ENCODE results near the gene NFKBIZ.
"Not testable (repeated sequence)": the region's sequence is repeated elsewhere in the genome, so short reads cannot be mapped to it uniquely, and the experiment has no call there.

Gene NFKBIZ

DNA sequence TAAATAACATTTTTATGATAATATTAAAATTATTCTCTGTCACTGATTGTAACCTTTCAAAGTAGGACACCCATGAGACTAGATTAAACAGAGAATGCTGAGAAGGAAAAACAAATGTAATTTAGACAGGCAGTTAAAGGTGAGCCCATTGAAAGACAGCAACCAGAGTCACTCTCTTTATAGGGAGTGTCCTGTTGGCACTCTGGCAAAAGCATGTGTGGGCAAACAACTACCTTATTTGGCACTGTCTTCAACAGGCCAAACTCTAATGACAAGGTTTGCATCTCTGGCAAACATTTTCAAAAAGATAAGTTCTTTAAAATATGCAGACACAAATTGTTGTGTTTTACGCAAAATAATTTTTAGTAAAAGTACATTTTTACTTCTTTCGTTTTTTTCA is 29.8 kb downstream of the NFKBIZ start:
- DNase-seq = no peak

DNA sequence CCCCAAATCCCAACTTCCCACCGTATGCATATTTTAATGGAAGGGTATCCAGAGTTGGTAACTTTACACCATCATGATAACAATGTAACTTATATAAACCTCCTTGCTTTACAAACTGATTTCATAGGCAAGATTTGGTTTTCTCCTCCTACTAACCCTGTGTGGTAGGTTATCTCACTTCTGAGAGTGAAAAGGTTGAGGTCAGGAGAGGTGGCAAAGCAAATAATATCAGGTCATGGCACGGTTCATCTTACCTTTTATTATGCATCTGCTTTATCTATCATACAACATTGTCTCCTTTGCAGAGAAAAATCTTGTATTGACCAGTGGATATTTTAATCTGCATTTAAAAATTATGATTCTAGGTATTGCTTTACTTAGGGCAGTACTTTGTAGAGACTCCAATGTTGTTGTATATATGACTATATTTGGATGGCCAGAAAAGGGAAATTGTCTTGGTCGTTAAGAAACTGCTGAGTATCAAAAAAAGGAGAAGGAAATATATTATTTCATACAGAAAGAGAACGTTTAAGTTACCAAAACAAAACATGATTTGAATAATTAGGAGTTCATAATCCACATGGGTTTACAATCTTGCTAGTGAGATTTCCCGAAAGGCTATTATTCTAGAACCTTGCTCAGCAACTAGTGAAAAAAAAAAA is 30.4 kb downstream of the NFKBIZ start:
- no peak for DNase-seq

DNA sequence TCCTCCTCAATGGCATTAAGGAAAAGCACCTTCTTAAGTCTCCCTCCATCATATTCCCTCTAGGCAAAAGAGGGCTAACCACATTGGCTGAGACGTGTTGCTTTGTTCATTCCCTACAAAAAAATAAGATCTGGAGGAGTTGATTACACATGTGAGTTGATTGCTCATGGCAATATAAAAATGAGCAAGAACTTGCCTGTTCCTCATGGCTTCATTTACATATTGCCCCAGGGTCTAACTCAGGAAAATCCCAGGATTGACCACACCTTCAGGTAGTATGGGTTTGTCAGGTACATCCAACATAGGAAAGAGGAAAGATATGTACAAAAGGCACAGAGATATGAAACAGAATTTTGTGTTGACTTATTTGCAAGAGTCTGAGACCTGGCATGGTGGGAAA is 35.5 kb downstream of the NFKBIZ start:
- no peak for DNase-seq

DNA sequence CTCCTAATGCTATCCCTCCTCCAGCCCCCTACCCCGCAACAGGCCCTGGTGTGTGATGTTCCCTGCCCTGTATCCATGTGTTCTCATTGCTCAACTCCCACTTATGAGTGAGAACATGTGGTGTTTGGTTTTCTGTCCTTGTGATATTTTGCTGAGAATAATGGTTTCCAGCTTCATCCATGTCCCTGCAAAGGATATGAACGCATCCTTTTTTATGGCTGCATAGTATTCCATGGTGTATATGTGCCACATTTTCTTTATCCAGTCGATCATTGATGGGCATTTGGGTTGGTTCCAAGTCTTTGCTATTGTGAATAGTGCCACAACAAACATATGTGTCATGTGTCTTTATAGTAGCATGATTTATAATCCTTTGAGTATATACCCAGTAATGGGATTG is 36.3 kb downstream of the NFKBIZ start:
- not testable (repeated sequence) for DNase-seq

- no peak for DNase-seq
Measured at GRCh38 chr3:101886626-101887025, 37.3 kb downstream of the NFKBIZ start.

DNA sequence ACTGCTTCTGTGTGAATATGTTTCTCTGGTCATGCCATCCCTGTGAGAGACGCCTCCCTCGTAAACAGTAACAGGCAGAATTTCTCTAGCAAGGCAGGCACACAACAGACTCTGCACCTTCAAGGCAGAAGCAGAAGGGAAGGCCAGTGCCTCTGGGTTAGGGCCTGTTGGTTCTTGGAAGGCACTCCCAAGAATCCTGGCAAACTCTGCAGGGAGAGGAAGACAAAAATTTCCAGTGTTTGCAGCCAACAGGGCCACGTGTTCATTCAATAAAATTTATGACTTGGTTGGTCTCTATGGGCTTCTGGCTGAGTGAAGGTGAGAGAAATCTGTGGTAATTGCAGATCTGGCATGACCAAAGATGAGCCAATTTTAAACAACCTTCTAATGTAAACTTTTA is 39.3 kb downstream of the NFKBIZ start:
- DNase-seq = no peak

DNA sequence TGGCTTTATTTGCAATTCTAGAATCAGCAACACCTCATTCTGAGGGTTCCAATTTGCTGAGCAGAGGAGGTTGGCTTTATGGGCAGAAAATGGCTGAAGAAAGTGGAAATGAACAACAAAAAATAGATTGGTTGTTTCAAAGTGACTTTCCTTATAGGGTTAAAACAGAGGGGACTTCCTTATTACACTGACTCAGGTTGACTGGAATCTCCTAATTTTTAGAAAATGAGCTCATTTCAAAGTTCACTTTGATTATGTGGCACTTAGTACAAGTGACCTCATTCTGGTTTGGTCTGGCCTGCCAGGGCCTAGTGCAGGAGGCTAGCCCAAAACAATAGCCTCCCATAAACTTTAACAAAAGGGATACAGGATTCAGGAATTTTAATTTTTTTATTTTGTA is 41.4 kb downstream of the NFKBIZ start:
- no peak for DNase-seq

DNA sequence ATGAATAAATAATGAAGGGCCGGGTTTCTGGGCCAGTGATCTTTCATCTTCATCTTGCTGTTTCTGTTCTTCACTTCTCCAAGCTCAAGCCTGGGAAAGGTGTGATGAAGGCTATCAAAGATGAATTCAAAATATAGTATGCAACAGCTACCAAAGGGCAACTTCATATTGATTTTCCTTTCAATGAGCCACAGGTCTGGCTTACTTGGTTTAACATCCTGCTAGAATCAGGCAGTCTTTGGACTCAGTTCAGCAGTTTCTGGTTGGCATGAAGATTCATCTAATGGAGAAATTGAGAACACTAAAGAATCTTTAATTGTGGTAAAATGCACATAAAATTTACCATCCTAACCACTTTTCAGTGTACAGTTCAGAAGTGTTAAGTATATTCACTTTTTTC is 43.3 kb downstream of the NFKBIZ start:
- no peak for DNase-seq

DNA sequence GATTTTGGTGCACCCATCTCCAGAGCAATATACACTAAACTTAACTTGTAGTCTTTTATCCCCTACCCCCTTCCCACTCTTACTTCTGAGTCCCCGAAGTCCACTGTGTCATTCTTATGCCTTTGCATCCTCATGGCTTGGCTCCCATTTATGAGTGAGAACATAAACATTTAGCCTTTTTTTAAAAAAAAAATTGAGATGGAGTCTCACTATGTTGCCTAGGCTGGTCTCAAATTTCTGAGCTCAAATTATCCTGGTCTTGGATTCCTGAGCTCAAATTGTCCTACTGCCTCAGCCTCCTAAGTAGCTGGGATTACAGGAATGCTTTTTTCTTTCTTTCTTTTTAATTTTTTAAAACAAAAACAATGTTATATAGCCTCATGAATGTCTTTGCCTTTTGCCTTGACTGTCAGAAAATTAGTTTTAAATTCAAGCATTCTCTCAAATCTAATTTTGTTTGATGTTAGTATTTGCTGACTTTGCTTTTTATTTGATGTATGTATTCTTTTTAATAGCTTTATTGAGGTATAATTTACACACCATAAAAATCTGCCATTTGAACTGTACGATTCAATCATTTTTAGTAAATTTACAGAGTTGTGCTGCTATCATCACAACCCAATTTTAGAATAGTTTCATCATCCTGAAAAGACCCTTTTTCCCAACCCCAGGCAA is 46.9 kb downstream of the NFKBIZ start:
- no peak for DNase-seq

DNA sequence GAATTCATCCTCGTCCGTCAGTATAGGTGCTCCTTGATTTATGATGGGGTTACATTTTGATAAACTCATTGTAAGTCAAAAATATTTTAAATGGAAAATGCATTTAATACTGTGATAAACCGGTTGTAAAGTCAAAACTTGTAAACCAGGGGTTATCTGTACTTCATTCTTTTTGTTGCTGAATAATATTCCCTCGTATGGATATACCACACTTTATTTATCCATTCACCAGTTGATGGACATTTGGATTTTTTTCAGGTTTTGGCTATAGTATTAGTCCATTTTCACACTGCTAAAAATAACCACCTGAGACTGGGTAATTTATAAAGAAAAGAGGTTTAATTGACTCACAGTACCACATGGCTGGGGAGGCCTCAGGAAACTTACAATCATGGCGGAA is 47.7 kb downstream of the NFKBIZ start:
- DNase-seq = no peak

GRCh38 chr3:101898039-101898438 is 48.7 kb downstream of the NFKBIZ start:
- DNase-seq = no peak

DNA sequence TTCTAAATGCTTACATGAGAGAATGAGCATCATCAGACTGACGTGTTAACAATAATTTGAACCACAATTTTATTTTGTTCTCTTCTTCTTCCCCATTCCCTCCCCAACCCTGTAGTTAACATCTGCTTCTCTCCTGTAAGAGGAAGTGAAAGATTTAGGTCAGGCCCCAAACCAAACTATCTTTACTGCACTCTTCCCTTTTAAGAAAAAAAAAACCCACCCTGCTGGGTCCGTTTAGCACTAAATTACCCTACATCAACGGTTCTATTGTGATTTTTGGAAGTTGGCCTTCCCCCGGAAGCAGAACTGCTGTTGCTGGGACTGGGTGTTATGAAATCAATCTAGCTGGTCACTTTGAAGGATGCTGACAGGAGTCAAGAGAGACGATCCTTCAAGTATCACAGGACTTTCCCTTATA is 49.4 kb downstream of the NFKBIZ start:
- no peak for DNase-seq

DNA sequence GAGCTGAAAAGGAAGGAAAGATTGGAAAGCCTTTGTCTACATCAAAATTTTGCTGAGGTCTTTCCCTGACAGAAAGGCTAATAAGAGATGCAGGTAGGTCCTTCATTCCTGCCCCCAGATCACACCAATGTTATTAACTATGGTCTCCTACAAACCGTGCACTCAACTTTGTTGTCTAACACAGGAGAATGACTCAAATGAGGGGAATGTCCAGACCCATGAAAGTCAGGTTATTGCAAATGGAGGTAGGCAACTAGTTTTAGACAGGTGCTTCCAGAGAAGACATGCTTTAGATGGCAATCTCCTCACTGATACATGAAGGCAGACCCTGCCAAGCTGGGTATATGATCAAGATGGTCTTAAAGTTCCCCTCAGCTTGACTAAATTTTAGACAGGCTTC is 51.0 kb downstream of the NFKBIZ start:
- DNase-seq = no peak

DNA sequence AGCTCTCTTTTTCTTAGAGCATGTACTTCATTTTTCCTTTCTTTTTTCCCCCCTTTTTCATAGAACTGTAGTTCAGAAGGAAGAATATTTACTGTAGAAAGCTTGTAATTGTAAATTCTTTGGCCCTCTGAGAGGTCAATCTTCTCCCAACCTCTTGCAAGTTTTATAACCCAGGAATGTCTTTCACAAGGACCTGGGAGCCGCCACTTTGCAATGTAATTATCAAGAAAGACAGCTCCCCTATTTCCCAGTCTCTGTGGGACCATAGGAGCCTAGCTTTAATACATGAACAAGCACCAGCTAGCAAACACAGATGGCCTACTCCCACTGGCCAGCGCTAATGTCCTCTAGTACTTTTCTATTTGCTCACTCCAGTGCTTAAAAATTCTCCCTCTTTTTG is 51.4 kb downstream of the NFKBIZ start:
- DNase-seq = no peak

GRCh38 chr3:101902041-101902440 is 52.7 kb downstream of the NFKBIZ start:
- DNase-seq = no peak

DNA sequence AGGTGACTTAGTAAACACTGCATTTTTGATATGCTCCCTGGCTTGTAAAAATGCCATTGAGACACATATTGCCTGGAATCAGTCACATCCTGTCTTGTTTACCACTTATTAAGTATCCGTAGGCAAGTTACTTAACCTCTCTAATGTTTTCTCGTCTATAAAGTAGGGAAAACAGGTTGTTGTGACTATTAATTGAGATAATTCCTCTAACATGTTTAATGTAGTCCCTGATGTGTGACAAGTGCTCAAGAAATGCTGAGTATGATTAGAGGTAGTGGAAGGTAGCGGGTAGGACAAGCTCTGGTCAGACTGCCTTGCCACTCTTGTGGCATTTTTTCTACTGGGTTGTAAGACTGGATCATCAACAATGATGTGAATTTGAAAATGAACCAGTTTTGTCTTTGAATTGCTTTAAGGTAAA is 54.1 kb downstream of the NFKBIZ start:
- no peak for DNase-seq

DNA sequence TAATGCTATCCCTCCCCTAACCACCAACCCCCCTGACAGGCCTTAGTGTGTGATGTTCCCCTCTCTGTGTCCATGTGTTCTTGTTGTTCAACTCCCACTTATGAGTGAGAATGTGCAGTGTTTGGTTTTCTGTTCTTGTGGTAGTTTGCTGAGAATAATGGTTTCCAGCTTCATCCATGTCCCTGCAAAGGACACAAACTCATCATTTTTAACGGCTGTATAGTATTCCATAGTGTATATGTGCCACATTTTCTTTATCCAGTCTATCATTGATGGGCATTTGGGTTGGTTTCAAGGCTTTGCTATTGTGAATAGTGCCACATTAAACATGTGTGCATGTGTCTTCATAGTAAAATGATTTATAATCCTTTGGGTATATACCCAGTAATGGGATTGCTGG is 56.3 kb downstream of the NFKBIZ start:
- not testable (repeated sequence) for DNase-seq
